GM18873 (cell line): Measurements from ENCODE around the gene LCAT.
A peak's percentile ranks its signal among the peaks of the same experiment; 100 is the strongest.

Source experiments
- ATAC-seq: cut with Tn5 transposase; IDR thresholded peaks from one replicate; pipeline ENCODE4 v1.9.1; 2021; ENCODE audit warnings: mild to moderate bottlenecking, moderate library complexity, moderate number of reproducible peaks; ENCODE audit not compliant: unreplicated experiment, low FRiP score

LCAT gene

DNA sequence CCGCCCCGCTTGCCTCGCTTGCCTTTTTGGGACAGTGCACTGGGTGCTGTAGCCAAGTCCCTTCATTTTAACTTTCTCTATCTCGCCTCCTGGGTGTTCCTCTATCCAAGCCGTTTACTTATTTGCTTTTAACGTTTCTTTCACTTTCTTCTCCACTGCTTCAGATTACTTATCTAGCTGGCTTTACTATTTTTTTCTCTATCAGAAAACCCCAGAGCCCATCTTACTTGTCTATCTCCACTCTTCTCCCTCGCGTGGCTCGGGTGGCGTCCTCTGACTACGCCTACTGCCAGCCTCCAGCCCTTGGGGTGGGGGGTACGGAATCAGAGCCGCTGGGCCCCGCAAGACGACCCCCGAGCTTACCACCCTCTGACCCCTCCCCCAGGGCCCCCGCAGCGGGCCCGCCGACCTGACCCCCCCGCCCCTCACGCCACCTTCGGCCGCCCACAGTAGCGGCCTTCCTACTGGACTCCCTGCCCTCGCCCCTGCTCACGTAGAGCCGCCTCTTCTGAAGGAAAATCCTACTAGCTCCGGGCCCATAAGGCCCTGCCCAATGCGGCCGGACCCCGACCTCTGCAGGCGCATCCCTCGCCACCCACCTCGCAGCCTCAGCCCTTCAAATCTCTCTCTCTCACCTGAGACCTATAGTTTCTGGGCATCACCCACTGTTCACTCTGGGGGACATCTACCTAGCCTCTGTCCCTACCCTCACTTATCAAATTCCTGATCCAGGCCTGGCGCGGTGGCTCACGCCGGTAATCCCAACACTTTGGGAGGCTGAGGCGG is 25.5 kb upstream of the LCAT start:
- no peak for ATAC-seq

DNA sequence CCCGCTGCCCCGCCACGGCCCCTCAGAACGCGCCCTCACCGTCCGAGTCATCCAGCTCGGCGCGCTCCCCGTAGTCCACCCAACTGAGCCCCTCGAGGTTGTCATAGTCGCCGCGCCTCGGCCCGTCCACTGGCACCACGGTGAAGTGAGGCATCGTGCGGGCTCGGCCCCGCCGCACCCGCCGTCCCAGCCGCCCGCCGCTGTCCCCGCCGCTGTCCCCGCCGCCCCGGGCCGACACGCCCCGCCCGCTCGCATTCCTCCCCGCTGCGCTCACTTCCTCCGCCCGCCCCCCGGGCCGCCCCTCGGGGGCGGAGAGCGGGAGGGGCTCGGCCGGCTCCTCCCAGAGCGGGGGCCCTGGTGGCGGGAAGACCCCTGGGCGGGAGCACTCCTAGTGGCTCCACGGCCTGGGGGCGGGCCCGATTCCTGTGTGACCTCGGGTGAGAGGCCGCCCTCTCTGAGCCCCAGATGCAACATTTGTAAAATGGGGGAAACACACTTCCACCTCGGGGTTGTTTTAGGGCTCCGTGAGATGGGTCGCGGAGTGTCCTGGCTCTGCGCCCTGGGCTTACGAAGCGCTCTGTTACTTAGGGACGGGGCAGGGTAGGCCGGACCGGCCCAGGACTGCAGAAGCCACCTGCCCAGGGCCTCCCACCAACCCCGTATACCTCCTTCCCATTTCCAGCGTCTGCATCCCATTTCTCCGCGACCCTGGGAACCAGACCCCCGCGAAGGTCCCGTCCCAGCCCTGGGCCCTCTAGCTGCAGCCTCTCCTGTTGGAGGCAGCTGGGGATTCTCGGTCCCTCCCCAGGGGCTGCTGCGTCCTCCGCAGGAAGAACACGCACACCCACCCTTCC is 24.7 kb upstream of the LCAT start, which contains the start of gene SLC12A4:
Gene SLC12A4 (minus strand): TSS at position 238 of the 854 bp plus-strand sequence. CDS start 84 bp downstream, at position 154.
- peak; percentile 38 for ATAC-seq

DNA sequence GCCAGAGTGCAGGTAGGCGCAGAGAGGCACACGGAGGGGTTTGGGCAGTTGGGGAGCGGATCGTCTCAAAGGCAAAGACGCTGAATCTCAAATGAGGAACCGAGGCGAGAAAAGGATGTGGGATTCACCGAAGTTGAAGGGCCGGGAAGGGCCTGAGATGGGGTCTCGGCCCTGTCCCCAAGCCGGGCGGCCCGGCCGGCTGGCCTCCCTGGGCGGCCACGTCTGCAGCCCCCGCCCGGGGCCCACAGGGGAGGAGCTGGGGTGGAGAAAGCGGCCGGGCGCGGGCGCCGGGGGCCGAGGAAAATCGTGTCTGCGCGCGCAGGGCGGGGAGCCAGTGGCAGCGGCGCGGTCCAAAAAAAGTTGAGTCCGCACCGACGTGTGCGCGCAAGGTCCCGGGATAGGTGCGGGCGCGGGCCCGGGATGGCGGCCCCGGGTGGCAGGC is 24.1 kb upstream of the LCAT start:
- peak; percentile 10 for ATAC-seq

DNA sequence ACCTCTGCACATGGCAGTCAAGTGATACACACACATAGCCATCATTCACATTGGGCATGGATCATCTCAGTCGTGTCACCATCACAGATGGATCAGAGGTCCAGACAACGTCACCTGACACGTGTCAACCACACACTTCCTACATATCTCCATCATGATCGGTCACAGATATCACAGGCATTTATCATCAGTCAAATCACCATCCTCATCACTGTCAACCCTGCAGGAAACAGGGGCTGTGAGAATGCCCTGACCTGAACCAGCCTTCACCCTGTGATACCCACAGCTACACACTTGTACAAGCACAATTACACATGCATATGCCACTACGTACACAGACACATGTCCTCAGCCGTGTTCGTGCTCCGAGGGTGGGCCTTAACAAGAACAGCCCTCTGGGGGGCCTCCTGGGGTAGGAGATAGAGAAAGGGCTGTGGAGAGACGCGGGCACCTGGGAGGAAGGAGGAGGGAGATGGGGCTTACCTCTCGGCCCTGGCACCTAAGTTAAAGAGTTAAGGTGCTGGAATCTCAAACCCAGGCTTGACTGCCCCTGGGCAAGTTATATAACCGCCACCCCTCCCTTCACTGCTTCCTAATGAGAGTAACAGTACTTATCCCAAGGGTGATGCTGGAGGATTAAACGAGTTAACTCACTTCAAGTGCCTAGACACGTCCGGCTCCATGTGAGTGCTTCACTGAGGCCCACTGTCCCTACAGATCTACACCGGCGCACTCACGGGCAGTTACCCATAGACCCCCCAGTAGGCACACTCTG is 23.4 kb upstream of the LCAT start:
- peak; percentile 8 for ATAC-seq

DNA sequence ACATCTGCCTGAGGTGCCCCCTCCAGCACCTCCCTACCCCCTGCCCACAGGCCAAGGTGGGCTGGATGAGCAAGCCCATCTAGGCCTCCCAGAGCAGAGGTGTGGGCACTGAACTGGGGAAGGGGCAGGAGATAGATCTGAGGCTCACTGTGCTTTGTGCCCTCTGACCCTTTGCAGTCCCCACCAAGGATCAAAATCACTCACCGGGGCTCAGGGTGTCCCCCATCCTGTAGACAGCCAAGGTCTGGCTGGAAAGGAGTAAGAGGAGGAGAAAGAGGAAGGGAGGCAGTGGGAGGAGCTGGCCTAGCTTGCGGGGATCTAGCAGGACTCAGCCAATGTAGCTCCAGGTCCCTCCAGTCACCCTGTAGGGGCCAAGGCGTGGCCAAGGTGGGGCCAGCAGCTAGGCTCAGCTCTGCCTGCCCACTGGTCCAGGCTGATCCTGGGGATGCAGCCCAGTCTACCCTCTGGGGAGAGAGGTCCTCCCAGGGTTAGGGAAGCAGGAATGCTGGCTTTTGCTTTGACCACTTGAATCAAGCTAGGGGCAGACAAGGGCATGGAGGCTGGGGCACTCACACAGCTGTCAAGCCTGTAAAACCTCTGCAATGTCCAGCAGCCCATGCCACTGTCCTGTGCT is 22.7 kb upstream of the LCAT start:
- no peak for ATAC-seq

DNA sequence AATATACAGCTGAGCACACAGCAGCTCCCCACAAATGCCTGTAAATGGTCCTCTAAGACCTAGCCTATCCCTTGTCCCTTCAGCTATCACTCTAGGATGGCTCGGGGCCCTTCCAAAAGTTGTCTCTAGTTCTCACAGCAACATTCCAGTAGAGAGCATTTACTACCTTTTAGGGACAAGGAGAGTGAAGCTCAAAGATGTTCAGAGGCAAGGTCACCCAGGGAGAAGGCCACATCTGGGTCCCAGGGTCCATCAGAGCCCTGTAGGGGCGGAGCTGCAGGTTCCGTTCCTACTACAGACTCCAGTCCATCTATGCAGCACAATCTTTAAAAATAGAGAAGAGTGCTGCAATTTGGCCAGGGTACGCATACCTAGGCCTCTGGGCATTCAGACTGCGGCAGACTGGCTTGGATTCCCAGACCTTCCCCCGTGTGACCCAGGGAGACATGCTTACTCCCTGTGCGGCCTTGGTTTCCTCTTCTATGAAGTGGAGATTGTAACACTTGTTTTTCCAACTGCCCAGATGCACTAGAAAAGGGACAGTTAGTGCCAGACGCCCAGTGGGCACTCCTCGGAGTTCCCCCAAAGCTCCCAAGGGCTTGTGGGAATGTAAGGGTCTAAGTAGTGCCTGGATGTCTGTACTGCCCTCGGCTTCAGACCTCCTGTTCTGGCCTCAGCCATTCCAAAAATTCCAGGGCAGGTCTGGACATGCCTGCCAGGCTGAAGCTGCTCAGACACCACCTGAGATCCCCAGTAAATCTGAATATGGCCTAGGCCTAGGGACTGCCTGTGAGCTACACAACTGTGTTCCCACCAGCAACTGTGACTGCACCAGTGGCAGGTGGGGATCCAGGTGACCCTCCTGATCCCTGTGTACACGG is 22.0 kb upstream of the LCAT start:
- ATAC-seq, result no peak

DNA sequence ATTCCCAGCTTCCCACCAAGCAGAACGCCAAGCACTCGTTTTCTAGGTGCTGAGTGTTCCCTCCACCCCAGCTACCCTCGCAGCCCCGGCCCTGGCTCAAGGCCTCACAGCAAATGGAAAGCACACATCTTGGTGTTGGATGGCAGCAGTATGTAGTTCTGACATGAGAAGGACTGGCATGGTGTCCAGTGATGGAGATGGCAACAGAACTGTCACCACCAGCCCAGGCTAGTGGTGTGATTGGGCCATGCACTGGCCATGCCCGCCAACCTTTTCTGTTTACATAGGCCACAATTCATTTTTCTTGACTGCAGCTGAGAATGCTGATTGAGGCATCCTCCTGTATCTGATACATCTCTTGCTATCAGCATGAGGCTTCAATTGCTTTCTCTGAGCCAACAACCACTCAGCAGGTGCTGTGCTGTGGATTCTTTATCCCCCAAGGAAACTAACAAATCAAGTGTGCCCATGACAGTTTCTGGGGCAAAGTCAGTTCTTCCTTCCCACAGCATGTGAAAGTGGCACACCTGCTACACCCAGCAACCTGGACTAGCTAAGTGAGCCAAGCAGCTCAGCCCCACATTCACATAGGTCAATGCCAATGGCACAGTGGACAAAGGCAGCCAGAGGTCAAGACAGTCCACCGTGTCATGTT is 20.7 kb upstream of the LCAT start:
- no peak for ATAC-seq

DNA sequence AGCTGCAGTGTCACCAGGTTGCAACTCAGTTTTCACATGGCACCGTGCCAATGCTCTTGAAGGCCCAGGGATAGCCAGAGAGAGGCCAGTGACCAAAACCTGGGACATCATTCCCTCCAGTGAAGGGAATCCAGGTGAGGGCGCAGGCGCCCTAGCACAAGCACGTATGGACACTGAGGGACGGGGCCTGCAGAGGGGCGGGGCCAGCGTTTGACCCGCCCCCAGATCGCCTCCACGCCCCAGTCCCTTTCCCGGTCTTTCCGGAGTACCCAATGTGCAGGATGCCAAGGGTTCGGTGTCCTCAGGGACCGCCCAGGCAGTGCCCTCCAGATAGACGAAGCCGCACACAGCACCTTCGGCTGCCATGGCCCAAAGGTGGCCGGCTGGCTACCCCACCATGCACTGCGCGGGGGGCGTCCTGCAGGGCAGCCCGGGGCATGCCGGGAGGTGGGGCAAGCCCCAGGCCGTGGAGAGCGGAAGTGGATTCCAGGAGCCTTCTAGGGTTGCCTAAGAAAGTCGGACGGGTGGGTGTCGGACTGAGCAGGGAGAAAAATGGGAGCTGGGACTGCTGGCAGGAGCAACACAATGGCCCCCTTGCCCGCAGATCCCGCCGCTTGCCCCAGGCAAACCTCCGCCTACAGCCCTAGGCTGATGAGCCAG is 19.9 kb upstream of the LCAT start:
- ATAC-seq, result no peak

DNA sequence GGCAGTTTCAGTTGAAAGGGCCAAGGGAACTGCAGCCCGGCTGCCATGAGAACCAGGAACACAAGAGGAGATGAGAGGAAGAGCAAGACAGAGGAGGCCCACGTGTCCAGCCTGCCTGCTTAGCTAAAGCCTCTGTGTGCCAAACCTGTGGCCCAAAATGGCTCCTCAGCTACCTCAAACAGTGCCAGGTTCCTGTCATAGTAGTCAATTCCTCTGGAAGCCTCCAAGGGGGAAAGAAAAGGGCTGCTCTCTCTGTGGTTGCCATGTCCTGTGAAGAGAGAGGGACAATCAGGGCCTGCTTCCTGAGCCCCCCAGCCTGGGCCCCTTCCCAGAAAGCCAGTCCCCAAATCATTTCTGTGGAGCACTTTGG is 19.4 kb upstream of the LCAT start:
- ATAC-seq, result no peak

DNA sequence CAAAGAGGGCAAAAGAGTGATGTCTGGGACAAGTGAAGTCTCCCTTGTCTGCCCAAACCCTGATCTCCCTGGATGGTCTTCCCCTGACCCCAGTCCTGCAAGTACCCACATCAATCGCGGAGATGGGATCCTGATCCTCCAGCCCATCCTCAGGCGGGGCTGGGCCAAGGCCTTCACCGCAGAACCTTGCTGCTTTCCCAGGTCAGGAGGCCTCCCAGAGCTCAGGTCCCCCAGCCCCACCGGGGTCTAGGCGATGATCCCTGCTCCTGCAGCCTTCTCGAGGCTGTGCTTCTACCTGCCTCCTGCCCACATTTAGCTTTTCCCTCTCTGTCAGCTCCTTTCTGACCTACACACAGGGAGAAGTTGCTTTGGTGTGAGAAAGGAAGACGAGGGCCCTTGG is 18.2 kb upstream of the LCAT start:
- ATAC-seq, result no peak

DNA sequence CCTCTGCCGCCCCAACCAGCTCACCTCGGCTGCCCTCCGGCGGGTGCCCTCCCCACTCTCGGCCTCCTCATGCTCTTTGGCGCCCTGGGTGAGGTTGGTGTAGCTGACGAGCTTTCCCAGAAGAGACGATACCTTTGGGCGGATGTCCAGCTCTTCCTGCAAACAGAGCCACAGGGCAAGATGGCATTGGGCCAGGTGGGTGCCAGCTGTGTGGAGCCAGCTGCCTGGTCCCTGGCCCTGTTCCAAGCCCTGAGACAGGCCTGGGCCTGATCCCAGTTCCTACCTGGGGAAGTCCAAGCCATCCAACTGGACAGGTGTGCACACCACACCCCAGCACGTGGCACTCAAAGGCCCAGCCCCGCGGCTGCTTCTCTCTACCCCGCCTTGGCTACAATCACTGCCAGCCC is 17.6 kb upstream of the LCAT start:
- ATAC-seq, result no peak

DNA sequence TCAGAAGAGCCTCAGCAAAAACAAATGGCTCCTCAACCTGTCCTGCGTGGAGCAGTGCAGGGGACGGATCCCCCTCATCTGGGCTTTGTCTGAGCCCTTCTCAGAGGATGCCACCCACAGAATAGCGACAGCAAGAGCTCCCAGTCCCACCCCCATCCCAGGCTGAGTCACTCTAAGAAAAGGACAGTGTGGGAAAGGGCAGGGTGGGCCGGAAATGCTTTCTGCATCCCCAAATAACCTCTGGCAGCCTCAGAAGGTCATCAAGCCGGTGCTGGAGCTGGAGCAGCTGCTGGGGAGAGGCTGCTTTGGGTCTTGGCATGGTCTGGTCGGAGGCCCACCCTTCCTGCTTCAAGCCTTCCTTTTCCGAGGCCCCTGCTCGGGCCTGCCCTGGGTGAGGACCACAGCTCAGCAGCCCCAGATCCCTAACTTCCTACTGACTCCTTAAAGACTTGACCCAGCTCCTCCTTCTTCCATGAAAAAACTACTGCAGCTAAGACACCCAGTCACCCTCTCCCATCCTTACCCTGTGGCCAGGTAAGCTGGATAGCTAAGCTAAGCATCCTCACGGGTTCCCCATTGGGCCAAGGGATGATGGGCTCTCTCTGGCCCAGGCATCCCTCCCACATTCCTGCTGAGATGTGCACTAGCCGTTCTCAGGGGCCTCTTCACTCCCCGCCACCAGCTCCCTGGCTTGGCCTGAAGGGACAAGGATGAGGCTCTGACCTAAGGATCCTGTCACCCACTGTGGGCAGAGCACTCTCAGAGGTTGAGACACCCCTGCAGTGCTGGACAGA is 15.8 kb upstream of the LCAT start:
- no peak for ATAC-seq

DNA sequence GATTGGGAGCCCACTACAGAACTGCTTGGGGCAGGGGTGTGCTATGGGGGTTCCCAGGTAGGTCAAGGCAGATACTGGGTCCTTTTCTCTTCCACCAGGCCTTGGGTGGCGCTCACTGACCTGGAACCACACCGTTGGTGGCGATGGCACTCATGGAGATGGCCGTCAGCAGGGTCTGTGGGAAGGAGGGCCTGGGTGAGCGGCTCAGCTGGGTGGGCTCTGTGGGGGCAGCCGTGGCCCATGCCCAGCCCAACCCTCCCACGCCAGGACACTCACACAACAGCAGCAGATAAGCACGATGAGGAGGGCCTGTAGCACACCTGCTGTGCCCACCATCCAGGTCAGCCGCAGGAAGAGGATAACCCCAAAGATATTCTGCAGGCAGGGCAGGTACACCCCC is 13.7 kb upstream of the LCAT start:
- ATAC-seq, result no peak

DNA sequence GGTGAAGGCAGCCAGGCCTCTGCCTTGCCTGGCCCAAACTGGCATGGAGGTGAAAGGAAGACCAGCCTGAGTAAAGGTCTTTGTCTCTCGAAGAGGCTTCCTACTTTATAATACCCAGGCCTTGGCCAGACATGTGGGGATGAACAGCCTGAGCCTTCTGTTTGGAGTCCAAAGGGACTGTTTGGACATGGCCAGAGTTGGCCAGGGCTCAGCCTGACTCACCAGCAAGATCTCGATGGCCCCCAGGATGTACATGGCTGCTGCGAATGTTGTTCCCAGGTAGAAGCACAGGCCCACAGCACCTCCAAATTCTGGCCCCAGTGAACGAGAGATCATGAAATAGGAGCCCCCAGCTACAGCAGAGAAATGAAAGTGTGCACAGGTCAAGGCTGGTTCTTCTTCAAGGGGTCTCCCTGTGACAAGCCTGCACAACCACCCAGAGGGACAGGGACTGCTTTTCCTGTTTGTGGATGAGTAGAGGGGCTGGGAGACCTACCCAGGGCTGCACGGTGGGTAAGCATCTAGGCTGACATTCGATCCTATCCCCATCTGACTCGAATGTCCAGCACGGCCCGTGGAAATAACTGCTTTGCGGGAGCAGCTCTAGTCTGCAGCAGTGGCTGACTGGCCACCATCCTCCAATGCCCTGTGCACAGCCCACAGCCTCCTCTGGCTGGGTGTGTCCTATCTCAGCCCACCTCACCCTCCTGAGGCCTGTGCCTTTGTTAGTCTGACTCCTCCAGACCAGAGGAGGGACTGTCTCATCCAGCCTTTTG is 10.7 kb upstream of the LCAT start:
- no peak for ATAC-seq

DNA sequence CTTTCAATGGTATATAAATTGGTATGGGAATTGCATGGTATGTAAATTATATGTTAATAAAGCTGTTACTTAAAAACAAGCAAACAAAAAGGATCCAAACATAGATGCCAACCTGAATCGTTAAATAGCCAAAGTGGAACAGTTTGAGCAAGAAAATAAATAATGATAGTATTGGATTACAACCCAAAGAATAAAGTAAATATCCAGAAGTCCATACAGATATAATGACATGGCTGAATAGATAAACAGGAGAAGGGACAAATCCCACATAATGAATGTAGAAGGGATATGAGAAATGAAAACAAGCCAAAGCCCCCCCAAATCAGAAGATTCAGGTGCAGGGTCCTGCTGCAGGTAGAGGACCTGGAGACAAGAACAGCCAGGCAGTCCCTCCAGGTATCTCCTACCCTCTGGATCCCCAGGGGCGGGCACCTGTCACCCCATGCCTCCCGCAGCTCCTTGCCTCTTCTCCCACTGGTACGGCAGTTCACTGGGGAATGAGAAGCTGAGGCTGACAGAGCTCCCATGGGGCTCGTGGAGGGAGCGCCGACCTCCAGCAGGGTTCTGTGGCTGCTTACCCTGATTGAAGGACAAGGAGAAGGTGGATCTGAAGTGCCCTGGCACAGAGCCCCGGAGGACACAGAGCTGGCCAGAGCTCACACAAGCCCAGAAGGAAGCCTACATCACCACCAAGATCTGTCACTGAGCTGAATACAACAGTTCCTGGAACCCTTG is 9.9 kb upstream of the LCAT start:
- ATAC-seq, result no peak

DNA sequence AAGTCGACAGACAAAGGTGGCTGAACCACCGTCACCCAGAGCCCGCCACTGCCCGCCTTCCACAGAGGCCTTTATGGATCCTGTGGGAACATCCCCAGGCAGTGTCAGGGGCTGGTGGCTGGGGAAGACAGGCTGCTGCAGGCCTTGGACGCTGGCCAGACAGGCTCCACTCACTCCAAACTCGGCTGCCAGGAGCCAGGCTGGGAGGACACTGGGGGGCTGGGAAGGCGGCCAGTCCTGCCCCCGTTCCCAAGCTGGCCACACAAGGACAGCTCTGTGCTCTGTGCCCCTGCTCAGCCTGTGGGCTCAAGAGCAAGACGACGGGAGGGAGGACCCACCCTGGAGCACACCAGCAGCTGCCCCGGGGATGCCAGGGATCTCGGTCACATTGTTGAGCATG is 7.6 kb upstream of the LCAT start:
- ATAC-seq, result no peak
